NT2/D1 (cell line): ENCODE measurements around the gene RFX3.

ENCODE experiments used
- DNase-seq: peaks from one replicate; pipeline ENCODE4 v3.0.0-alpha.2; 2011; ENCODE audit warnings: low read depth, low spot score
- H3K27me3 ChIP-seq: 2 replicates; pipeline ENCODE4 v1.6.0; 2011; ENCODE audit warnings: mild to moderate bottlenecking; ENCODE audit not compliant: insufficient read length, insufficient read depth
- H3K36me3 ChIP-seq: 2 replicates; pipeline ENCODE4 v1.6.1; 2011; ENCODE audit warnings: mild to moderate bottlenecking, low read length, mixed read lengths; ENCODE audit not compliant: insufficient read depth, insufficient read length
- H3K4me1 ChIP-seq: 2 replicates; pipeline ENCODE4 v1.5.1; 2011; ENCODE audit not compliant: insufficient read depth, insufficient read length
- H3K4me3 ChIP-seq: 2 replicates; pipeline ENCODE4 v1.5.1; 2011; ENCODE audit warnings: low read depth; ENCODE audit not compliant: insufficient read length
- H3K9ac ChIP-seq: 2 replicates; pipeline ENCODE4 v1.6.0; 2011; ENCODE audit warnings: low read depth; ENCODE audit not compliant: insufficient read length
- H3K9me3 ChIP-seq: 2 replicates; pipeline ENCODE4 v1.5.1; 2011; ENCODE audit warnings: mild to moderate bottlenecking, low read length; ENCODE audit not compliant: insufficient read depth
- SUZ12 ChIP-seq: IDR thresholded peaks from 2 replicates; pipeline ENCODE4 v1.6.1; 2011; ENCODE audit not compliant: insufficient read length, insufficient read depth; ENCODE audit errors: extremely low read depth
- ZNF274 ChIP-seq: IDR thresholded peaks from 2 replicates; pipeline ENCODE4 v1.6.1; 2011; ENCODE audit warnings: mild to moderate bottlenecking, low read depth, low read length

The RFX3 gene

GRCh38 chr9:3170819-3171218 is 355.0 kb downstream of the RFX3 start:
- Histone ChIP-seq H3K27me3 (no peaks in the 10 kb centered on the region), H3K9me3 (no peaks in the 10 kb centered on the region; the same call in 1 of the 2 replicates), H3K4me1 (no peaks in the 10 kb centered on the region), H3K9ac (no peak overlapping the region), H3K36me3 (no peaks in the 10 kb centered on the region), H3K4me3 (no peak overlapping the region)
- no peak for TF ChIP-seq ZNF274
- no peak for TF ChIP-seq SUZ12
- no peak for DNase-seq
